ENCODE results near the gene KCTD16. TPM values are rescaled to one million over a fixed set of nuclear protein-coding genes. Genes with fewer than 3 reads are reported as not detected.

Gene KCTD16
- polyA plus RNA-seq, 1 of the 3 experiments (the other 2 are of a cell fraction): 0.03 TPM

- Histone ChIP-seq H3K9ac (no peak overlapping the region), H4K20me1 (ENCODE audit: insufficient read depth) (no peaks in the 10 kb centered on the region), H3K79me2 (ENCODE audit: insufficient read depth) (no peaks in the 10 kb centered on the region), H3F3A (replicated peaks; ENCODE audit: insufficient read depth) (no peaks in the 10 kb centered on the region), H2AFZ (ENCODE audit: low read depth) (no peak overlapping the region), H3K4me2 (no peak overlapping the region), H3K9me3 (no peaks in the 10 kb centered on the region), H3K36me3 (replicated peaks in 1 of 2; ENCODE audit: control insufficient read depth in 1 of 2, insufficient read depth in 2 of 2, low read length in 1 of 2) (no peaks in the 10 kb centered on the region), H3K27ac (ENCODE audit: low read depth in 2 of 2, low read length in 1 of 2) (no peak overlapping the region), H3K27me3 (ENCODE audit: insufficient read depth) (no peaks in the 10 kb centered on the region), H3K4me1 (ENCODE audit: control insufficient read depth in 1 of 2, insufficient read depth in 2 of 2, low read depth in 1 of 2, low read length in 1 of 2) (no peaks in the 10 kb centered on the region), H3K9me2 (no peaks in the 10 kb centered on the region), H3K4me3 (ENCODE audit: low read depth in 2 of 2, low read length in 1 of 2) (no peak overlapping the region)
- 75% methylated on average over 3 of the region's 3 CpGs for WGBS (ENCODE audit: low lambda C conversion rate)
- POLR2A ChIA-PET: no interaction called here
- CTCF ChIA-PET: interaction anchor here (0.9 to 1.0 kb wide), 2 partner anchors 18 to 31 kb away, joined by 3 to 4 read pairs; no protein-coding TSS in a partner anchor
- no peak for DNase-seq
- TF ChIP-seq POLR2AphosphoS5 (IDR thresholded peaks at IDR 0.05; ENCODE audit: low read depth, low read length): no peak
- TF ChIP-seq NFIC (IDR thresholded peaks at IDR 0.05; ENCODE audit: borderline replicate concordance): no peak
- no peak for TF ChIP-seq ELF1 (IDR thresholded peaks at IDR 0.05)
- no peak for TF ChIP-seq RCOR1 (IDR thresholded peaks at IDR 0.05; ENCODE audit: low read length)
- TF ChIP-seq SMC3 (IDR thresholded peaks at IDR 0.05; ENCODE audit: low read depth, low read length): no peak
- no peak for TF ChIP-seq MEF2A (IDR thresholded peaks at IDR 0.05; ENCODE audit: borderline replicate concordance, low read depth)
- no peak for TF ChIP-seq GATA2 (CRISPR knock-in tag; IDR thresholded peaks at IDR 0.05)
- no peak for TF ChIP-seq ZBTB33 (IDR thresholded peaks at IDR 0.05; ENCODE audit: borderline replicate concordance, low read depth)
- TF ChIP-seq EZH2phosphoT487 (IDR thresholded peaks at IDR 0.05; ENCODE audit: borderline replicate concordance, low read depth): no peak
- no peak for TF ChIP-seq USF2 (IDR thresholded peaks at IDR 0.05; ENCODE audit: borderline replicate concordance, low read depth, low read length)
- no peak for TF ChIP-seq EP300 (IDR thresholded peaks at IDR 0.05; ENCODE audit: borderline replicate concordance in 1 of 2, low read depth in 1 of 2, low read length in 1 of 2)
- TF ChIP-seq SIN3A (IDR thresholded peaks at IDR 0.05; ENCODE audit: borderline replicate concordance, low read depth, low read length): no peak
- no peak for TF ChIP-seq PBX3 (IDR thresholded peaks at IDR 0.05)
- no peak for TF ChIP-seq RFX5 (IDR thresholded peaks at IDR 0.05; ENCODE audit: low read length)
- TF ChIP-seq IRF3 (IDR thresholded peaks at IDR 0.05; ENCODE audit: low read depth, low read length): no peak
- TF ChIP-seq RXRA (IDR thresholded peaks at IDR 0.05; ENCODE audit: borderline replicate concordance, low read depth): no peak
- TF ChIP-seq FOSL2 (IDR thresholded peaks at IDR 0.05; ENCODE audit: borderline replicate concordance, low read depth): no peak
- no peak for TF ChIP-seq FOXJ3 (CRISPR knock-in tag; IDR thresholded peaks at IDR 0.05)
Observed at GRCh38 chr5:144265643-144266247, 95.1 kb downstream of the KCTD16 start.

Data from SK-N-SH (cell line).